GM20000 (cell line): ENCODE results near the gene TNFRSF14.
"Not testable (repeated sequence)": the region's sequence is repeated elsewhere in the genome, so short reads cannot be mapped to it uniquely, and the experiment has no call there.

ENCODE experiments used
- DNase-seq: peaks from one replicate; pipeline ENCODE4 v3.0.0; 2012; ENCODE audit warnings: low spot score
- TF ChIP-seq, protein P1 (sequence below): IDR thresholded peaks from 2 replicates; pipeline ENCODE4 v1.5.1; 2012; ENCODE audit warnings: mild to moderate bottlenecking, control low read depth; ENCODE audit errors: extremely low read depth, missing control alignments

TNFRSF14 gene

DNA sequence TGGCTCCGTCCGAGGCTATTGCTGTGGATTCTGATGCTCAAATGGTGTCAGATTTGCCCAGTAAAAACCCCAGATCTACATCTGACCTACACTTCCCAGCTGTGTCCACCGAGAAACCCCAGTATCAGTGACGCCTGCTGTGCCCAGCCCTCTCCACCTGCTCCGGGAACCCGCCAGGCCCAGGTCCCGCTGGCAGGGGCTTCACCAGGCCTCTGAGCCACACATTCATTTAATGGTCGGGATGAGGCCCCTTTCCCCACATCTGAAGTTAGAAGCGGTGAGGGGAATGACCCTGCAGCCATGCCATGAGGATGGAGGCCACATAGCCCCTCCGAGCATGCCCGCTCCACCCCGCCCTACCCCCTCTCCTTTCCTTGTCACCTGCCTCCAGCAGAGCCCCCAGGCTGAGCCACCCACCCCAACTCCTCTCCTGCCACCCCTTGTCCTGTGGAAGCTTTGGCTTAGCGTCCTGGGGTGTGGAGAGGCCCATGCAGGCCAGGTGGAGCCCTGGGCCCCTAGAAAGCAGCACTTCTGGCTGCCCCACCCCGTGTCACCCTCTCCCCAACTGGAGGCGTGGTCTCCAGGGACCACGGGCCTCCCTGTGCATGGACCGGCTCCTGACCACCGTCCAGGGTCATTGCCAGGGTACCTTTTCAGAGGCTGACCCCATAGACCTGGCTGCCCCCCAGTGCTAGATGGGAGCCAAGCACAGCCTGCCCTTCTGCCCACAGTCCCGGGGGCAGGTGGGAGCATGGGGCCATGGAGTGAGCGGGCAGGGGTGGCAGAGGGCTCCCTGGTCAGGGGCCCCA, 8.0 kb downstream of the TNFRSF14 start:
- TF ChIP-seq, protein P1, sequence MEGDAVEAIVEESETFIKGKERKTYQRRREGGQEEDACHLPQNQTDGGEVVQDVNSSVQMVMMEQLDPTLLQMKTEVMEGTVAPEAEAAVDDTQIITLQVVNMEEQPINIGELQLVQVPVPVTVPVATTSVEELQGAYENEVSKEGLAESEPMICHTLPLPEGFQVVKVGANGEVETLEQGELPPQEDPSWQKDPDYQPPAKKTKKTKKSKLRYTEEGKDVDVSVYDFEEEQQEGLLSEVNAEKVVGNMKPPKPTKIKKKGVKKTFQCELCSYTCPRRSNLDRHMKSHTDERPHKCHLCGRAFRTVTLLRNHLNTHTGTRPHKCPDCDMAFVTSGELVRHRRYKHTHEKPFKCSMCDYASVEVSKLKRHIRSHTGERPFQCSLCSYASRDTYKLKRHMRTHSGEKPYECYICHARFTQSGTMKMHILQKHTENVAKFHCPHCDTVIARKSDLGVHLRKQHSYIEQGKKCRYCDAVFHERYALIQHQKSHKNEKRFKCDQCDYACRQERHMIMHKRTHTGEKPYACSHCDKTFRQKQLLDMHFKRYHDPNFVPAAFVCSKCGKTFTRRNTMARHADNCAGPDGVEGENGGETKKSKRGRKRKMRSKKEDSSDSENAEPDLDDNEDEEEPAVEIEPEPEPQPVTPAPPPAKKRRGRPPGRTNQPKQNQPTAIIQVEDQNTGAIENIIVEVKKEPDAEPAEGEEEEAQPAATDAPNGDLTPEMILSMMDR = no peak
- DNase-seq = no peak

DNA sequence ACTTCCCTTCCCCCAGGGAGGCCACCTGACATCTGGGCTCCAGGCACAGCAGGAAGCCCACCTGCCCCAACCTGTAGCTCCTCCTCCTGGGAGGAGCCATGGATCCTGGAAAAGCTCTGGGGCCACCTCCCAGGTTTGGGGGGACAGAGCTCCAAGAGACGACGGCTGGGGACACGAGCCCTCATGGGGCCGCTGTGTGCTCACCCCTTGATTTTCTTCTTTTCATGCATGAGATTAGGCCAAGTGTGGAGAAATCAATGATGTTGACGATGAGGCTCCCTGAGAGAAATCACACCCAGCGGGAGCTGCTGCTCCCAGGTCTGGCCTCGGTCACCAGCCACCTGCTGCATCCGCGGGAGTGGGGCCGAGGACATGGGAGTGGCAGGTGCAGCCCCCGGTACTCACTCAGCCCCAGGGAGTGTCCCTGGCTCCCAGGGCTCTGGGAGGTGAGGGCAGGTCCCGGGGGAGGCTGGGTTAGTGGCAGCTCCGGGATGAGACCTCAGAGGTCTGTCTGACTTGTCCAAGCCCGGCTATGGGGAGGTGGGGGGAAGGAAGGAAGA, 8.7 kb downstream of the TNFRSF14 start:
- no peak for DNase-seq
- TF ChIP-seq, protein P1 = no peak

DNA sequence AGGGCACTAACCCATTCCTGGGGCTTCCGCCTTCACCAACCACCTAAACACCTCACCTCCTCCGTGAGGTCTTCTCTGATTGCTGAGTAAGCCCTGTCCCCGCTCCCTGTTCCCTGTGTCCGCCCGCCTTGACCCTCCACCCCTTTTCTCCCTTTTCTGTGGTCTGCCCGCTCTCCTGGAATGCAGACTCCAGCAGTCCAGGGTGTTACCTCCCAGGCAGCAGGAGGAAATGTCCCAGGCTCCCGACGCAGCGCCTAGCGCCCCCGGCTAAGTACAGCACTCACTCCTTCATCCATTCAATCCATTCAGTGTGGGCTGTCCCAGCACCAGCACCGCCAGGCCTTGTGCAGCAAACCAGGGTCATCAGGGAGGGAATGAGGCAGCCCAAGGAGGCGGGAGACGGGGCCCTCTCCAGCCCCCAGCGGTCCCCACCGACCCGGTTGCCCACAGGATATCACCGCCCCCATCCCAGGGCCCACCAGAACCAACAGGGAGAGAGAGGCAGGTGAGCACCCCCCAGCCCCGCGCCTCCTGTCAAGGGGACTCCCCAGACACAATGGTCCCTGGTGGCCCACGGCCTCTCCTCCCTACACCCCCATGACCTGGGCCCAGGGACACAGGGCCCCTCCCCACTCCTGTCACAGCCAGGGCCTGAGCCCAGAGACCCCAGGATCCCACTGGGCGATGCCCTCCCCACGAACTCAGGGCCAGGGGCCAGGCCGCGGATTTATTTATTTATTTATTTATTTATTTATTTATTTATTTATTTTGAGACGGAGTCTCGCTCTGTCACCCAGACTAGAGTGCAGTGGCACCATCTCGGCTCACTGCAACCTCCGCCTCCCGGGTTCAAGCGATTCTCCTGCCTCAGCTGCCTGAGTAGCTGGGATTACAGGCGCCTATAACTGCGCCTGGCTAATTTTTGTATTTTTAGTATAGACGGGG, 10.2 kb downstream of the TNFRSF14 start:
- TF ChIP-seq, protein P1 = no peak
- no peak for DNase-seq

DNA sequence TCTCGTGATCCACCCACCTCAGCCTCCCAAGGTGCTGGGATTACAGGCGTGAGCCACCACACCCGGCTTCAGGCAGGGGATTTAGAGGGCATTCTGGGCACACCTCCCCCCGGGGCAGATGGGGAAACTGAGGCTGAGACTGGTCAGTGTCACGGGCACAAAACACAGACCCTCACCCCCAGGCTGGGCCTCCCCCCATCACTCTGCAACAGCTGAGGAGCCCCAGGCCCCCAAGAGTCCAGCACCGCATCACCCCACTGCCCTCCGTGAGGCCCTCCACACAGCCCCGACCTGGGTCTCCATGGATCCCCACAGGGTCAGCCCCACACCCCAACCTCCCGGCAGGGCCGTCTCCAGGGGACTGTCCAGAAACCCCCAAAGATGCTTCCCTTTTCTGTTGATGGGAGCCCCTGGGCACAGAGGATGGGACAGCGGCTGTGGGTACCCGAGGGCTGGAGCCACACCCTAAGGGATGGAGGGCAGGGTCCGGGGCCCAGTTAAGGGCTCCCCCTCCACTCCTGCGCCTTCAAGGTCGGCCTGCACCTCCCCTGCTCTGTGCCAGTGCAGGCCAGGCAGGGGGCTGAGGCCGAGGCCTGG, 11.0 kb downstream of the TNFRSF14 start:
- no peak for DNase-seq
- TF ChIP-seq, protein P1 = no peak

DNA sequence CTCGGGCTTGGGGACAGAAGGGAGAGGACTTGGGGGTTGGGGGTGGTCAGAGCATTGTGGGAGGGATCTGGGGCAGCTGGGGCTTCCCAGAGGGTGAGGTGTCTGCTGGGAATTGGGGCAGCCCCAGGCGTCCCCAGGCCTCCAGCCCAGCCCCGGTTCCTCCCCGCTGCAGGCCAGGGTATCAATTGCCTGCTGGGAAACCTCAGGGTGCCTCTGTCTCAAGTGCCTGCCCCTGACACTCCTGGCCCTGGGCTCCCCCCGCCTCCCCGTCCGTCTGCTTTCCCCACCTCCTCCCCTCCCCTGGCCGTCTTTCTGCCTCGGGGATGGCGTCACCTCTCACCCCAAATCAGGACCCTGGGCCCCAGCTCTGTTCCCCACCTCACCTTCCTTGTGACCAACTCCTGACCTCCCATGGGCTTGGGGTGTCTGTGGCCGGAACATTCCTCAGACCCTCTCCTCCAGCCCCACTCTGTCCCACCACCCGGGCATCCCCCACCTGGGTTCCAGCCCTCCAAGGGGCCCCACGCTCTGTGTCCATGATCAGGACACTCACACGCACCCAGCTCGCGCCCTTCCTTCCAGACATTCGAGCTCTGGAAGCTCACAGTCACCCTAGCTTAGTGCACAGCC, 12.1 kb downstream of the TNFRSF14 start:
- DNase-seq = not testable (repeated sequence)

DNA sequence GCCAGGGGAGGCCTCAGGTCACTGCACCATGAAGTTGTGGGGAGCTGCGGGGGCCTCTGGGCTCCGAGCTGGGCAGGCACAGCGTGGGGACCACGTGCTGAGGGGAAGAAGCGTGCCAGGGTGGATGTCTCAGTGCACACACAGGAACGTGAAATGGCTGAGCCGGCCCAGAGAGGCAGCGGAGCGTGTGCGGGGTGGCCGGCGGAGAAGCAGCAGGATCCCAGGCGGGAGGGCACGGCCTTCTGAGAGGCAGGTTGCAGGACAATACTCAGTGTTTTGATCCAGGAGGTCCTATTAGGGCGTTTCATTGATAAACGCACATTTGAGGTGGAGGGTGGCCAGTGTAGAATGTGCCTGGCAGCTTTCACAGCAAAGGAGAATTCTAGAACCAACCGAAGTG, 12.9 kb downstream of the TNFRSF14 start:
- DNase-seq = no peak
- TF ChIP-seq, protein P1 = no peak

DNA sequence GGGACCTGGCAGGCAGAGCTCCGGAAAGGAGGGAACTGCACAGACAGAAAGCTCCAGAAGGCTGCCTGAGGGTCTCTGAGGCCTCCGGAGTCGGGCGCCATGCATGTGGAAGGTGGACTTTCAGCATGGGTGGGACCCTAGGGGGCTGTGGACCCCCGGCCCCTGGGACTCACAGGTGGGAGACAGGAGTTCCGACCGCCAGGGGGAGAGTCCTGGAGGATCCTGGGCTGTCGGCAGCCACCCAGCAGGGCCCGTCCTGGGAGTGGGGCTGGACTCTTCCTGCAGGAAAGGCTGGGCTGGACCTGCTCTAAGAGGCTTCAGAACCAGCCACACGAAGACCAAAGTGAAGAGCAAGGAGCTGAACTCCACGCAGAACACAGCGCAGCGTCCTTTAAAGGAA, 13.5 kb downstream of the TNFRSF14 start:
- DNase-seq = not testable (repeated sequence)
